ENCODE data around the gene IKZF2.

DNA sequence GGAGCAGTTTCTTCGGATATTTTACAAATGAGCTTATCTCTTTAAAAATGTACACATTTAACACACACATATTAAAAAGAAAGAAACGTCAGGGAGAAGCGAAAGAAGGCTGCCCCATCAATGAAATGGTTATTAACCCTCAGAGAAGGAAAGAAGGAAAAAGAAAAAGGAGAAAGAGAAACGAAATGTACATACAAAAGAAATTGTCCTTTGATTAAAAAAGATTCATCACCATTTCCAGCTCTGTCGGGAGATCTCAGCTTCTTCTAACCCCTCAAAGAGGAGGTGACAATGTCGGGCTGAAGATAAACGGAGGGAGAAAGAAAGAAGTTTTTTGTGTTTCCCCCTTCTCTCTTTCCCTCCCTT is 1.5 kb downstream of the IKZF2 start:
- TF ChIP-seq RFX5 (IDR thresholded peaks at IDR 0.05; ENCODE audit: low read depth, low read length): no peak
- TF ChIP-seq, protein P1, sequence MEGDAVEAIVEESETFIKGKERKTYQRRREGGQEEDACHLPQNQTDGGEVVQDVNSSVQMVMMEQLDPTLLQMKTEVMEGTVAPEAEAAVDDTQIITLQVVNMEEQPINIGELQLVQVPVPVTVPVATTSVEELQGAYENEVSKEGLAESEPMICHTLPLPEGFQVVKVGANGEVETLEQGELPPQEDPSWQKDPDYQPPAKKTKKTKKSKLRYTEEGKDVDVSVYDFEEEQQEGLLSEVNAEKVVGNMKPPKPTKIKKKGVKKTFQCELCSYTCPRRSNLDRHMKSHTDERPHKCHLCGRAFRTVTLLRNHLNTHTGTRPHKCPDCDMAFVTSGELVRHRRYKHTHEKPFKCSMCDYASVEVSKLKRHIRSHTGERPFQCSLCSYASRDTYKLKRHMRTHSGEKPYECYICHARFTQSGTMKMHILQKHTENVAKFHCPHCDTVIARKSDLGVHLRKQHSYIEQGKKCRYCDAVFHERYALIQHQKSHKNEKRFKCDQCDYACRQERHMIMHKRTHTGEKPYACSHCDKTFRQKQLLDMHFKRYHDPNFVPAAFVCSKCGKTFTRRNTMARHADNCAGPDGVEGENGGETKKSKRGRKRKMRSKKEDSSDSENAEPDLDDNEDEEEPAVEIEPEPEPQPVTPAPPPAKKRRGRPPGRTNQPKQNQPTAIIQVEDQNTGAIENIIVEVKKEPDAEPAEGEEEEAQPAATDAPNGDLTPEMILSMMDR (conservative IDR thresholded peaks at IDR 0.05; ENCODE audit: low read depth, low read length): no peak
- TF ChIP-seq BHLHE40 (IDR thresholded peaks at IDR 0.05; ENCODE audit: low read depth, low read length): no peak
- TF ChIP-seq POLR2A (IDR thresholded peaks at IDR 0.05; ENCODE audit: low read depth, low read length): no peak
- no peak for TF ChIP-seq RCOR1 (IDR thresholded peaks at IDR 0.05; ENCODE audit: insufficient replicate concordance, low read length)
- no peak for TF ChIP-seq RAD21 (IDR thresholded peaks at IDR 0.05; ENCODE audit: low read length)
- TF ChIP-seq FOS (IDR thresholded peaks at IDR 0.05; ENCODE audit: low read depth, low read length): no peak
- TF ChIP-seq CHD1 (IDR thresholded peaks at IDR 0.05; ENCODE audit: low read depth, low read length): no peak
- TF ChIP-seq, protein P2, sequence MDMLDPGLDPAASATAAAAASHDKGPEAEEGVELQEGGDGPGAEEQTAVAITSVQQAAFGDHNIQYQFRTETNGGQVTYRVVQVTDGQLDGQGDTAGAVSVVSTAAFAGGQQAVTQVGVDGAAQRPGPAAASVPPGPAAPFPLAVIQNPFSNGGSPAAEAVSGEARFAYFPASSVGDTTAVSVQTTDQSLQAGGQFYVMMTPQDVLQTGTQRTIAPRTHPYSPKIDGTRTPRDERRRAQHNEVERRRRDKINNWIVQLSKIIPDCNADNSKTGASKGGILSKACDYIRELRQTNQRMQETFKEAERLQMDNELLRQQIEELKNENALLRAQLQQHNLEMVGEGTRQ (IDR thresholded peaks at IDR 0.05; ENCODE audit: low read depth, low read length): no peak

Data from IMR-90 (cell line).